Astrocyte of the spinal cord (primary cell): ENCODE results near the gene EVI5.

Source experiments
- DNase-seq: peaks from one replicate; pipeline ENCODE4 v3.0.0; 2011; ENCODE audit warnings: low read depth, low spot score
- H3K4me3 ChIP-seq: 2 replicates; pipeline ENCODE4 v1.5.1; 2011; ENCODE audit warnings: low read depth, mild to moderate bottlenecking, low read length, moderate library complexity
- CTCF ChIP-seq: IDR thresholded peaks from 2 replicates; pipeline ENCODE4 v1.5.1; 2012; ENCODE audit warnings: low read depth, mild to moderate bottlenecking, low read length, inconsistent platforms
- in situ Hi-C: cut with HindIII; loops from 2 replicates; pipeline ENCODE4 v1.10.0; 2017; ENCODE audit warnings: low sequenced_read_pairs

Gene EVI5

DNA sequence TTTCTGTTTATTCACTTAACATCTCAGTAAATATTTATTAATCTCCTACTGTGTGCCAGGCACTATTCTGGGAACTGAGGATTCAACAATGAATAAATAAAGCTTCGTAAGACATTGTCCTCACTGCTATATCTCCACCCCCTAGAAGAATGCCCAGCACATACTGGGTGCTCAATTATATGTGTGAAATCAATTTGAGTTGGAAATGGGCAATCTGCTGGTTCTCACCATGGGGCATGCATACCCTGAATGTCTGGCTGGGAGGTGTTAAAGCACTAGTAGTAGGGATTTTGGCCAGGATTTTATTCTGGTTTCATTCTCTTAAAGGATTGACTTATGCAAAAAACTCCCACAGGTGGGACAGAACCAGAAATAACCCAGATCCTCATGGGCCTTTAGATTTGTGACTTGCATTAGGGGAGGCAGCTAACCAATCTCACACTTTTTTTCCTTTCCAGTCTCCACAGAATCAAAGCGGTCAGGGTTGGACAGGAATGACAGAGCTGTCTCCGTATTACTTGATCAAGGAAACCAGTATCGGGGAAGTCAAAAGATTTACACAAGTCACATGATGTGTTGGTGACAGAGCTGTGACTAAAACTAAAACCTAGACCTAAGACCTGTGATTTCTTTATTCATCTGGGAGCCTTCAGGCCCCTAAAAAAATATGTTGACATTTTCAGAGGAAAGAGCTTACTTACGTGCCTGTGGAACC lies 311.0 kb downstream of the EVI5 start:
- no peak for DNase-seq
- in situ Hi-C loops: no loop called here
- no peak for TF ChIP-seq CTCF
- no peak overlapping the region for H3K4me3 ChIP-seq

GRCh38 chr1:92470216-92470615 lies 314.7 kb downstream of the EVI5 start:
- DNase-seq: no peak
- in situ Hi-C loops: no loop called here
- TF ChIP-seq CTCF: no peak
- H3K4me3 ChIP-seq: no peak overlapping the region

- H3K4me3 ChIP-seq: no peak overlapping the region
- in situ Hi-C loops: no loop called here
- TF ChIP-seq CTCF: no peak
- DNase-seq: no peak
Measured at GRCh38 chr1:92466683-92467352, 318.1 kb downstream of the EVI5 start.

- in situ Hi-C loops: no loop called here
- DNase-seq: no peak
Measured at GRCh38 chr1:92465256-92465647, 319.7 kb downstream of the EVI5 start.

GRCh38 chr1:92464588-92465255 lies 320.2 kb downstream of the EVI5 start:
- in situ Hi-C loops: no loop called here
- TF ChIP-seq CTCF: no peak
- DNase-seq: no peak
- H3K4me3 ChIP-seq: no peak overlapping the region

More at GRCh38 chr1:92465256-92465647, 319.7 kb downstream of the EVI5 start:
- no peak for TF ChIP-seq CTCF
- H3K4me3 ChIP-seq: no peak overlapping the region

DNA sequence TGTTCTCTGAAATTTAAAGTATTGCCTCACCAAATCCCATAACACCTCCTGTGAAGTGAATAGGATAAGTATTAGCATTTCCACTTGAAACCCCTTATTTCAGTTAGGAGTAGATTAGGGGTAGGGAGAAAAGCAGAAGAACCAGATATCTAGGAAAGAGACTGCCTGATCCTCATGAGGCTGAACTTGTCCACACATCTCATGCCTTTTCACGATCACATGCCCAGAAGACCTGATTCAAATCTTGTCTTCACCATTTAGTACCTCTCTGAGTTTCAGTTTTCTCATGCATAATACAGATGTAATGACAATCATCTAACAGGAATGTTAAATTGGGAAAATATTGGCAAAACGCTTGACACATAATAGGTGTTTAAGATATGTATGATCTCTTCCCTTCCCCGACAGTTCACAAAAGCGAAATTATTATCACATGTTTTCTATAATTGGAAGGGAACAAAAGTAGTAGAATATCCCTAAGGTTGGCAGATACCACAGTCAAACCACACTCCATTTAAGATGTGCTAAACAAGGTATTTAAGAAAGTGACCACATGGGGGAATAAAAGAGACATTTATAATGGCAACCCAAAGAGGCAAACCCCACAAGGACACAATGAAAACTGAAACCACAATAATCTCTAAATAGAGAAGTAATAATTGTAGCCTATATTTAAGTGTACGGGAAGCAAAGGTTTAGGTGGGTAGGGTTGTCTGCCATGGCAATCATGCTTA lies 323.4 kb downstream of the EVI5 start:
- in situ Hi-C loops: no loop called here
- no peak for DNase-seq
- no peak overlapping the region for H3K4me3 ChIP-seq
- no peak for TF ChIP-seq CTCF
